ENCODE results near the gene TBC1D2B. TPM values are rescaled to one million over a fixed set of nuclear protein-coding genes. Genes with fewer than 3 reads are reported as not detected.

TBC1D2B gene
- total and polyA plus RNA-seq, 2 donors (not counting 3 experiments of a cell fraction or from before 2014, with no cell fraction given): 30.8 to 46.1 TPM

DNA sequence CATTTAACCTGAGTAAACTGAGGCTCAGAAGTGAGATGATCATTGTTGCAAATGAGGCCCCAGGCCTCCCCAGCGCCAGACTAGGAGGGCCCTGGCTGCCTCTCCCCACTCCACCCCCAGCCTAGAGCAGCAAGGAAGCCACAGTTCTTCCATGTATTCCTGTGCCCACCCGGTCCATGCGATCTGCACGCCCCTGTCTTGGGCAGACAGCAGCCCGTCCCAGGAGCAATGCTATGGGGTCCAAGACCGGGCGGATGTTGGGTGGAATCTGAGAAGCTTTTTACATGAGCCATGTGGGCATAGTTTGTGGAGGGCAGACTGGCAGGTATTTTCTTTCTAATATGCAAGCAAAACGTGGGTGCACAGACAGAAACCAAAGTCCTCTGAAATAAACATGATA, 30.0 kb upstream of the TBC1D2B start:
- no TSS peak for BruUV-seq (replicated peaks)
- Histone ChIP-seq H3K36me3 (ENCODE audit: control insufficient read depth in 2 of 2, extremely low read depth in 1 of 2, insufficient read depth in 2 of 2, low read length in 2 of 2) (no peaks in the 10 kb centered on the region), H3K9me1 (replicated peaks; ENCODE audit: control insufficient read depth, extremely low read depth, insufficient read depth, low read length) (no peaks in the 10 kb centered on the region), H3K79me2 (ENCODE audit: control insufficient read depth, insufficient read depth, low read length) (no peaks in the 10 kb centered on the region), H3K9me3 (replicated peaks; ENCODE audit: control insufficient read depth, insufficient read depth, low read length) (no peaks in the 10 kb centered on the region), H3K9ac (replicated peaks; ENCODE audit: extremely low read depth, insufficient read depth, low read length) (no peak overlapping the region), H3K27ac (ENCODE audit: insufficient read depth, low read depth, low read length) (no peak overlapping the region), H3K27me3 (ENCODE audit: control insufficient read depth in 2 of 2, insufficient read depth in 2 of 2, low read length in 2 of 2) (no peaks in the 10 kb centered on the region), H4K20me1 (replicated peaks; ENCODE audit: control insufficient read depth, extremely low read depth, insufficient read depth, low read length) (no peaks in the 10 kb centered on the region), H2AFZ (ENCODE audit: low read depth, low read length) (no peak overlapping the region), H3K4me1 (ENCODE audit: control insufficient read depth, extremely low read depth, insufficient read depth, low read length) (peaks cover 17% of the 10 kb centered on the region), H3K4me2 (ENCODE audit: insufficient read depth, low read length) (no peak overlapping the region), H3K4me3 (replicated peaks in 1 of 3; ENCODE audit: insufficient read depth in 1 of 3, low read depth in 1 of 3, low read length in 3 of 3) (no peak overlapping the region)
- TF ChIP-seq JUN (IDR thresholded peaks at IDR 0.05; ENCODE audit: borderline replicate concordance, insufficient read depth, insufficient read length, low read depth): no peak
- TF ChIP-seq POLR2A (IDR thresholded peaks at IDR 0.05; ENCODE audit: low read depth, low read length): no peak
- TF ChIP-seq GATA2 (IDR thresholded peaks at IDR 0.05; ENCODE audit: insufficient read depth, insufficient read length, low read depth, low read length): no peak
- TF ChIP-seq MYC (IDR thresholded peaks at IDR 0.05; ENCODE audit: low read depth, low read length): no peak
- TF ChIP-seq FOS (IDR thresholded peaks at IDR 0.05; ENCODE audit: borderline replicate concordance, insufficient read depth, low read length): no peak
- TF ChIP-seq POLR2AphosphoS5 (IDR thresholded peaks at IDR 0.05; ENCODE audit: insufficient read depth, low read depth, low read length): no peak
- TF ChIP-seq, protein P1, sequence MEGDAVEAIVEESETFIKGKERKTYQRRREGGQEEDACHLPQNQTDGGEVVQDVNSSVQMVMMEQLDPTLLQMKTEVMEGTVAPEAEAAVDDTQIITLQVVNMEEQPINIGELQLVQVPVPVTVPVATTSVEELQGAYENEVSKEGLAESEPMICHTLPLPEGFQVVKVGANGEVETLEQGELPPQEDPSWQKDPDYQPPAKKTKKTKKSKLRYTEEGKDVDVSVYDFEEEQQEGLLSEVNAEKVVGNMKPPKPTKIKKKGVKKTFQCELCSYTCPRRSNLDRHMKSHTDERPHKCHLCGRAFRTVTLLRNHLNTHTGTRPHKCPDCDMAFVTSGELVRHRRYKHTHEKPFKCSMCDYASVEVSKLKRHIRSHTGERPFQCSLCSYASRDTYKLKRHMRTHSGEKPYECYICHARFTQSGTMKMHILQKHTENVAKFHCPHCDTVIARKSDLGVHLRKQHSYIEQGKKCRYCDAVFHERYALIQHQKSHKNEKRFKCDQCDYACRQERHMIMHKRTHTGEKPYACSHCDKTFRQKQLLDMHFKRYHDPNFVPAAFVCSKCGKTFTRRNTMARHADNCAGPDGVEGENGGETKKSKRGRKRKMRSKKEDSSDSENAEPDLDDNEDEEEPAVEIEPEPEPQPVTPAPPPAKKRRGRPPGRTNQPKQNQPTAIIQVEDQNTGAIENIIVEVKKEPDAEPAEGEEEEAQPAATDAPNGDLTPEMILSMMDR (IDR thresholded peaks at IDR 0.05; ENCODE audit: extremely low read depth in 1 of 2, insufficient read depth in 1 of 2, low read depth in 1 of 2, low read length in 2 of 2): no peak
- TF ChIP-seq EZH2 (IDR thresholded peaks at IDR 0.05; ENCODE audit: borderline replicate concordance, low read depth, low read length, severe bottlenecking): no peak
- dilution Hi-C loops (cut with MboI; ENCODE audit: extremely low pct_ligation_motif_present, low sequenced_read_pairs) (no loop called here), intact Hi-C loops (cut with micrococcal nuclease) (no loop called here)
- no peak for DNase-seq (ENCODE audit: low read depth, low spot score)
- ChIA-PET POLR2A (no interaction called here), CTCF (interaction anchor here (0.8 to 11.2 kb wide), 19 partner anchors 10 to 150 kb away, joined by 3 to 273 read pairs (median 14); partner anchors contain the start of genes SH2D7 and TBC1D2B)
- FAIRE-seq: no peak

Measured in endothelial cell of umbilical vein (primary cell).